Smooth muscle cell of the umbilical artery (primary cell): Measurements from ENCODE around the gene EDNRA. TPM values are rescaled to one million over a fixed set of nuclear protein-coding genes. Genes with fewer than 3 reads are reported as not detected.

Experiments
- total RNA-seq: library from RNA; depleted of rRNA; stranded (reverse); fragments of >200 nt; gene quantifications from 2 replicates; pipeline ENCODE4 v1.2.3, GENCODE V29; 2014

The EDNRA gene
- 2.1 and 3.9 TPM in 2 replicates for total RNA-seq

GRCh38 chr4:147480891-147481576, at the start of gene EDNRA:
TSS of gene EDNRA (plus strand) at chr4:147481097. CDS start at chr4:147485682, 4,585 bp downstream.

Other genes with a start within 250 kb of the EDNRA start
- gene TMEM184C, start 136.3 kb downstream of the EDNRA start, total RNA-seq: 51.1 and 55.3 TPM in 2 replicates
- 11.3 and 12.5 TPM in 2 replicates for gene PRMT9, start 203.1 kb downstream of the EDNRA start, total RNA-seq